HepG2 (cell line): ENCODE data around the gene TLR3. TPM values are rescaled to one million over a fixed set of nuclear protein-coding genes. Genes with fewer than 3 reads are reported as not detected.

Experiments used
- ATAC-seq: fragments of 200-7000 bp; cut with Tn5 transposase; 3 replicates; pipeline ENCODE4 v1.9.1; 2020; ENCODE audit warnings: mild to moderate bottlenecking, moderate library complexity
- BruUV-seq: library from RNA; stranded (reverse); fragments of 400-500 nt; replicated peaks from 2 replicates; lab custom pipeline; 2021; lab: Mats Ljungman, UMichigan
- CTCF ChIA-PET: fragments of 300-600 bp; formaldehyde crosslinking; extraction: SDS; loops from one replicate; lab custom pipeline; 2021; ENCODE audit warnings: low total read pairs, inconsistent platforms, low intra/inter-chr PET ratio; lab: Yijun Ruan, JAX
- POLR2A ChIA-PET: fragments of 350-600 bp; sonication (Branson Sonifier 250); formaldehyde crosslinking; loops from one replicate; lab custom pipeline; 2020; ENCODE audit warnings: antibody characterized with exemption, inconsistent platforms; lab: Yijun Ruan, JAX
- DNase-seq: peaks from one replicate; pipeline ENCODE4 v3.0.0-alpha.2; 2015; ENCODE audit warnings: low spot score
- FAIRE-seq: peaks from 3 replicates; lab custom pipeline; 2011; peaks lifted over from hg19 to GRCh38; lab: Jason Lieb, UNC
- H2AFZ ChIP-seq: one replicate; pipeline ENCODE4 v1.6.1; 2011; ENCODE audit warnings: low read length, inconsistent platforms
- H3K27ac ChIP-seq: fragments of 300-600 bp; 3 replicates; pipeline ENCODE4 v1.8.0; 2011; ENCODE audit warnings: mixed run types, mild to moderate bottlenecking, mixed read lengths, low read length, inconsistent platforms; ENCODE audit not compliant: insufficient read depth; ENCODE audit errors: extremely low read length
- H3K27me3 ChIP-seq, 2 experiments: fragments of 200-600 bp in 1 of 2; 2 replicates in 1 of 2; 3 replicates in 1 of 2; pipeline versions ENCODE4 v1.6.0 to v1.8.0; 2011; ENCODE audit warnings: low read length in 2 of 2, mild to moderate bottlenecking in 2 of 2, moderate library complexity in 2 of 2, inconsistent platforms in 1 of 2; ENCODE audit not compliant: insufficient read depth in 2 of 2, control insufficient read depth in 1 of 2
- H3K36me3 ChIP-seq, 2 experiments: fragments of 200-600 bp in 1 of 2; replicated peaks in 1 of 2; 2 replicates in 1 of 2; 3 replicates in 1 of 2; pipeline versions ENCODE4 v1.5.1 to v1.8.0; 2011; ENCODE audit warnings: low read length in 2 of 2, inconsistent platforms in 1 of 2; ENCODE audit not compliant: insufficient read depth in 2 of 2, control insufficient read depth in 1 of 2
- H3K4me1 ChIP-seq: 2 replicates; pipeline ENCODE4 v1.5.1; 2012; ENCODE audit warnings: low read length, inconsistent platforms; ENCODE audit not compliant: insufficient read depth
- H3K4me2 ChIP-seq: 2 replicates; pipeline ENCODE4 v1.6.0; 2011; ENCODE audit warnings: low read depth, low read length, inconsistent platforms
- H3K4me3 ChIP-seq, 3 experiments: fragments of 200-600 bp in 1 of 3; sonication (generic), shearing (Covaris generic) in 1 of 3; replicated peaks in 1 of 3; 2 replicates each; pipeline ENCODE4 v1.5.1; 2011 to 2016; ENCODE audit warnings: low read length in 3 of 3, inconsistent platforms in 2 of 3, low read depth in 2 of 3, mild to moderate bottlenecking in 2 of 3, control low read depth in 1 of 3, mixed read lengths in 1 of 3; ENCODE audit not compliant: insufficient read depth in 1 of 3
- H3K79me2 ChIP-seq: one replicate; pipeline ENCODE4 v1.6.1; 2011; ENCODE audit warnings: low read length, inconsistent platforms; ENCODE audit not compliant: insufficient read depth
- H3K9ac ChIP-seq: 2 replicates; pipeline ENCODE4 v1.6.0; 2011; ENCODE audit warnings: mild to moderate bottlenecking, low read depth, low read length, inconsistent platforms; ENCODE audit not compliant: insufficient read depth
- H3K9me3 ChIP-seq: 2 replicates; pipeline ENCODE4 v1.5.1; 2012; ENCODE audit warnings: mild to moderate bottlenecking, low read length
- H4K20me1 ChIP-seq: 2 replicates; pipeline ENCODE4 v1.6.0; 2011; ENCODE audit warnings: inconsistent platforms, mild to moderate bottlenecking, low read length, moderate library complexity; ENCODE audit not compliant: insufficient read depth
- DNMT3B ChIP-seq: conservative IDR thresholded peaks from 2 replicates; pipeline ENCODE4 v1.6.1; 2016; ENCODE audit warnings: missing biosample characterization, control low read depth
- GATAD2A ChIP-seq: IDR thresholded peaks from 2 replicates; pipeline ENCODE4 v1.6.1; 2016
- HMG20A ChIP-seq: IDR thresholded peaks from 2 replicates; pipeline ENCODE4 v1.6.1; 2016; ENCODE audit warnings: borderline replicate concordance
- MAF1 ChIP-seq: sonication (generic); formaldehyde crosslinking; IDR thresholded peaks from 2 replicates; pipeline ENCODE4 v1.5.0; 2020; ENCODE audit warnings: missing genetic modification reagents, borderline replicate concordance
- MBD4 ChIP-seq: IDR thresholded peaks from 2 replicates; pipeline ENCODE4 v1.6.1; 2012; ENCODE audit warnings: low read length, inconsistent platforms, borderline replicate concordance
- MED8 ChIP-seq: sonication (generic); formaldehyde crosslinking; IDR thresholded peaks from 2 replicates; pipeline ENCODE4 v1.8.1; 2023; ENCODE audit warnings: mild to moderate bottlenecking, missing genetic modification reagents; ENCODE audit not compliant: insufficient replicate concordance
- NBN ChIP-seq: fragments of 450-650 bp; conservative IDR thresholded peaks from 2 replicates; pipeline ENCODE4 v1.6.1; 2017
- PATZ1 ChIP-seq: sonication (generic); formaldehyde crosslinking; IDR thresholded peaks from 2 replicates; pipeline ENCODE4 v1.4.0; 2020; ENCODE audit warnings: missing genetic modification reagents
- RFX1 ChIP-seq: fragments of 450-650 bp; IDR thresholded peaks from 2 replicates; pipeline ENCODE4 v1.6.1; 2017
- SP1 ChIP-seq, 2 experiments: fragments of 450-650 bp in 1 of 2; sonication (generic) in 1 of 2; formaldehyde crosslinking in 1 of 2; IDR thresholded peaks; 2 replicates each; pipeline versions ENCODE4 v1.4.0 to v1.6.1; 2016 to 2020; ENCODE audit warnings: missing genetic modification reagents in 1 of 2
- THAP11 ChIP-seq: IDR thresholded peaks from 2 replicates; pipeline ENCODE4 v1.6.1; 2016; ENCODE audit warnings: missing biosample characterization, missing genetic modification reagents
- THAP7 ChIP-seq: sonication (generic); formaldehyde crosslinking; IDR thresholded peaks from 2 replicates; pipeline ENCODE4 v1.8.1; 2023; ENCODE audit warnings: mild to moderate bottlenecking, missing genetic modification reagents
- ZBTB3 ChIP-seq: sonication (generic); formaldehyde crosslinking; IDR thresholded peaks from 2 replicates; pipeline ENCODE4 v1.4.0; 2020; ENCODE audit warnings: low read depth, mild to moderate bottlenecking, moderate library complexity, missing genetic modification reagents, borderline replicate concordance
- ZNF530 ChIP-seq: sonication (generic); formaldehyde crosslinking; IDR thresholded peaks from 2 replicates; pipeline ENCODE4 v1.5.0; 2020; ENCODE audit warnings: low read depth, mild to moderate bottlenecking, missing genetic modification reagents
- ZNF672 ChIP-seq: sonication (generic); formaldehyde crosslinking; IDR thresholded peaks from 2 replicates; pipeline ENCODE4 v1.8.1; 2022; ENCODE audit warnings: missing genetic modification reagents
- WGBS: methylation state at CpG from one replicate; pipeline ENCODE4 v1.1.6; 2017; ENCODE audit warnings: low lambda C conversion rate; 5-methylcytosine and 5-hydroxymethylcytosine counted together
- in situ Hi-C: cut with HindIII; loops from 2 replicates; pipeline ENCODE4 v1.10.0; 2017; ENCODE audit warnings: low pct_unique_long_range_greater_than_20kb; ENCODE audit not compliant: extremely low pct_ligation_motif_present
- intact Hi-C: fragments of 100-400 bp; cut with micrococcal nuclease; formaldehyde crosslinking; loops from one replicate; pipeline ENCODE4 v1.10.0; 2022; ENCODE audit not compliant: unreplicated experiment
- polyA plus RNA-seq, 8 experiments: library from polyadenylated mRNA; depleted of rRNA in 3 of 8; stranded (reverse) in 7 of 8; unstranded in 1 of 8; fragments of >200 nt; fragmentation: Illumina TruSeq in 4 of 8; extraction: Trizol in 4 of 8; gene quantifications; 2 replicates each; pipeline versions ENCODE4 v1.2.1 to v1.2.3, GENCODE V29; 2011 to 2016; ENCODE audit warnings: low read depth in 4 of 8, missing spikeins in 1 of 8, mixed read lengths in 1 of 8; ENCODE audit not compliant: insufficient read depth in 1 of 8
- total RNA-seq, 5 experiments: library from RNA; depleted of rRNA; stranded (reverse); fragments of >200 nt; fragmentation: Illumina TruSeq; extraction: Trizol; gene quantifications; 2 replicates each; pipeline ENCODE4 v1.2.3, GENCODE V29; 2016; ENCODE audit warnings: low read depth in 1 of 5
- TF ChIP-seq, protein P1 (sequence below): sonication (generic); formaldehyde crosslinking; IDR thresholded peaks from 2 replicates; pipeline ENCODE4 v1.4.0; 2020; ENCODE audit warnings: missing genetic modification reagents

TLR3 gene
- total and polyA plus RNA-seq, 2 of the 13 experiments (the other 11 are each of a cell fraction or from before 2014, with no cell fraction given), result 0.11 to 0.38 TPM

- intact Hi-C loops, result loop anchor here (10.0 kb wide), 1 partner anchor 1286 kb away; no protein-coding TSS in a partner anchor
- Histone ChIP-seq H3K79me2 (no peaks in the 10 kb centered on the region), H3K27me3 (peaks cover 0 to 32% of the 10 kb centered on the region in 2 experiments; a peak in 3 of 5 replicates), H3K36me3 (no peaks in the 10 kb centered on the region), H3K4me1 (no peaks in the 10 kb centered on the region), H2AFZ (no peak overlapping the region), H3K4me2 (no peak overlapping the region), H3K27ac (no peak overlapping the region), H3K4me3 (no peak overlapping the region), H3K9me3 (peaks cover 21% of the 10 kb centered on the region), H4K20me1 (no peaks in the 10 kb centered on the region), H3K9ac (no peak overlapping the region)
- WGBS, result 54% methylated on average over 3 of the region's 3 CpGs
- FAIRE-seq (no peak), ATAC-seq (no peak), DNase-seq (no peak)
- BruUV-seq, result no TSS peak
- ChIA-PET CTCF (no interaction called here), POLR2A (no interaction called here)
- in situ Hi-C loops, result loop anchor here (25.0 kb wide), 2 partner anchors 568 to 993 kb away; partner anchors contain the start of gene CCDC110
- no peak for TF ChIP-seq RFX1
- no peak for TF ChIP-seq NBN
- no peak for TF ChIP-seq DNMT3B
- no peak for TF ChIP-seq ZBTB3 (CRISPR knock-in tag)
- TF ChIP-seq SP1 (IDR thresholded peaks at IDR 0.05), result no peak
- no peak for TF ChIP-seq SP1 (CRISPR knock-in tag; IDR thresholded peaks at IDR 0.05)
- TF ChIP-seq HMG20A, result no peak
- TF ChIP-seq MBD4, result no peak
- TF ChIP-seq MED8 (CRISPR knock-in tag), result no peak
- TF ChIP-seq GATAD2A (CRISPR knock-in tag), result no peak
- no peak for TF ChIP-seq THAP11 (CRISPR knock-in tag)
- no peak for TF ChIP-seq ZNF672
- TF ChIP-seq, protein P1, sequence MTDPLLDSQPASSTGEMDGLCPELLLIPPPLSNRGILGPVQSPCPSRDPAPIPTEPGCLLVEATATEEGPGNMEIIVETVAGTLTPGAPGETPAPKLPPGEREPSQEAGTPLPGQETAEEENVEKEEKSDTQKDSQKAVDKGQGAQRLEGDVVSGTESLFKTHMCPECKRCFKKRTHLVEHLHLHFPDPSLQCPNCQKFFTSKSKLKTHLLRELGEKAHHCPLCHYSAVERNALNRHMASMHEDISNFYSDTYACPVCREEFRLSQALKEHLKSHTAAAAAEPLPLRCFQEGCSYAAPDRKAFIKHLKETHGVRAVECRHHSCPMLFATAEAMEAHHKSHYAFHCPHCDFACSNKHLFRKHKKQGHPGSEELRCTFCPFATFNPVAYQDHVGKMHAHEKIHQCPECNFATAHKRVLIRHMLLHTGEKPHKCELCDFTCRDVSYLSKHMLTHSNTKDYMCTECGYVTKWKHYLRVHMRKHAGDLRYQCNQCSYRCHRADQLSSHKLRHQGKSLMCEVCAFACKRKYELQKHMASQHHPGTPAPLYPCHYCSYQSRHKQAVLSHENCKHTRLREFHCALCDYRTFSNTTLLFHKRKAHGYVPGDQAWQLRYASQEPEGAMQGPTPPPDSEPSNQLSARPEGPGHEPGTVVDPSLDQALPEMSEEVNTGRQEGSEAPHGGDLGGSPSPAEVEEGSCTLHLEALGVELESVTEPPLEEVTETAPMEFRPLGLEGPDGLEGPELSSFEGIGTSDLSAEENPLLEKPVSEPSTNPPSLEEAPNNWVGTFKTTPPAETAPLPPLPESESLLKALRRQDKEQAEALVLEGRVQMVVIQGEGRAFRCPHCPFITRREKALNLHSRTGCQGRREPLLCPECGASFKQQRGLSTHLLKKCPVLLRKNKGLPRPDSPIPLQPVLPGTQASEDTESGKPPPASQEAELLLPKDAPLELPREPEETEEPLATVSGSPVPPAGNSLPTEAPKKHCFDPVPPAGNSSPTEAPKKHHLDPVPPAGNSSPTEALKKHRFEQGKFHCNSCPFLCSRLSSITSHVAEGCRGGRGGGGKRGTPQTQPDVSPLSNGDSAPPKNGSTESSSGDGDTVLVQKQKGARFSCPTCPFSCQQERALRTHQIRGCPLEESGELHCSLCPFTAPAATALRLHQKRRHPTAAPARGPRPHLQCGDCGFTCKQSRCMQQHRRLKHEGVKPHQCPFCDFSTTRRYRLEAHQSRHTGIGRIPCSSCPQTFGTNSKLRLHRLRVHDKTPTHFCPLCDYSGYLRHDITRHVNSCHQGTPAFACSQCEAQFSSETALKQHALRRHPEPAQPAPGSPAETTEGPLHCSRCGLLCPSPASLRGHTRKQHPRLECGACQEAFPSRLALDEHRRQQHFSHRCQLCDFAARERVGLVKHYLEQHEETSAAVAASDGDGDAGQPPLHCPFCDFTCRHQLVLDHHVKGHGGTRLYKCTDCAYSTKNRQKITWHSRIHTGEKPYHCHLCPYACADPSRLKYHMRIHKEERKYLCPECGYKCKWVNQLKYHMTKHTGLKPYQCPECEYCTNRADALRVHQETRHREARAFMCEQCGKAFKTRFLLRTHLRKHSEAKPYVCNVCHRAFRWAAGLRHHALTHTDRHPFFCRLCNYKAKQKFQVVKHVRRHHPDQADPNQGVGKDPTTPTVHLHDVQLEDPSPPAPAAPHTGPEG, result no peak
- no peak for TF ChIP-seq PATZ1 (CRISPR knock-in tag)
- TF ChIP-seq THAP7 (CRISPR knock-in tag), result no peak
- no peak for TF ChIP-seq MAF1 (CRISPR knock-in tag)
- TF ChIP-seq ZNF530 (CRISPR knock-in tag), result no peak
These were observed 38.2 kb upstream of the TLR3 start for GRCh38 chr4:186030795-186031194.
